ENCODE data around the gene DBT. TPM values are rescaled to one million over a fixed set of nuclear protein-coding genes. Genes with fewer than 3 reads are reported as not detected.

The DBT gene
- total and polyA plus RNA-seq, 2 of the 8 experiments (the other 6 are each of a cell fraction or from before 2014, with no cell fraction given) = 3.3 to 24.6 TPM

- H3K79me1 ChIP-seq (ENCODE audit: low read depth, low read length) = no peaks in the 10 kb centered on the region; the same call in 1 of the 2 replicates
- ChIA-PET CTCF (ENCODE audit: partially characterized antibody) (interaction anchor here (1.1 kb wide), 1 partner anchor 226 kb away, joined by 3 read pairs; no protein-coding TSS in a partner anchor), POLR2A (ENCODE audit: partially characterized antibody) (interaction anchor here (1.6 kb wide), 1 partner anchor 9 kb away, joined by 6 read pairs; the partner anchor contains the start of gene DBT)
- no peak overlapping the region for H3K23ac ChIP-seq (ENCODE audit: insufficient read length)
- H2BK15ac ChIP-seq (ENCODE audit: low read length) = no peak overlapping the region
- no peak overlapping the region for H3K4me2 ChIP-seq (ENCODE audit: insufficient read depth in 1 of 2, low read depth in 2 of 2, low read length in 2 of 2)
- H3K9me3 ChIP-seq (ENCODE audit: insufficient read depth in 2 of 2, low read depth in 1 of 2, low read length in 1 of 2) = no peaks in the 10 kb centered on the region
- no peak overlapping the region for H2BK5ac ChIP-seq (ENCODE audit: low read depth, low read length)
- no peak overlapping the region for H2AFZ ChIP-seq (ENCODE audit: low read length)
- no peak overlapping the region for H3K27ac ChIP-seq (ENCODE audit: low read depth, low read length)
- FAIRE-seq = no peak
- no peak overlapping the region for H4K8ac ChIP-seq (ENCODE audit: extremely low read depth, insufficient read depth, low read length)
- no peak overlapping the region for H3K4ac ChIP-seq (replicated peaks; ENCODE audit: insufficient read length, low read depth, low read length)
- H2AK5ac ChIP-seq (ENCODE audit: low read depth, low read length) = no peak overlapping the region
- no peak overlapping the region for H3K14ac ChIP-seq (ENCODE audit: insufficient read length)
- no peak overlapping the region for H3K4me3 ChIP-seq (ENCODE audit: extremely low read depth in 1 of 4, insufficient read depth in 2 of 4, low read depth in 3 of 4, low read length in 4 of 4)
- H3K56ac ChIP-seq (replicated peaks; ENCODE audit: insufficient read length, low read depth, low read length) = no peak overlapping the region
- no peak overlapping the region for H2BK12ac ChIP-seq (ENCODE audit: low read depth, low read length)
- DNase-seq (ENCODE audit: low read depth in 1 of 2, low spot score in 2 of 2) = no peak
- no peak overlapping the region for H3K9ac ChIP-seq (replicated peaks in 1 of 4; ENCODE audit: extremely low read depth in 1 of 4, low read depth in 3 of 4, low read length in 3 of 4)
- peaks cover 0 to 2% of the 10 kb centered on the region in 2 experiments for H4K20me1 ChIP-seq (replicated peaks in 1 of 2; ENCODE audit: control insufficient read depth in 1 of 2, insufficient read depth in 2 of 2, low read length in 2 of 2)
- no peak overlapping the region for H2BK120ac ChIP-seq (replicated peaks; ENCODE audit: low read depth, low read length)
- no peak overlapping the region for H4K91ac ChIP-seq (replicated peaks; ENCODE audit: insufficient read length, low read length)
- H3K27me3 ChIP-seq (replicated peaks in 1 of 4; ENCODE audit: control insufficient read depth in 3 of 4, extremely low read depth in 1 of 4, insufficient read depth in 3 of 4, low read length in 3 of 4) = no peaks in the 10 kb centered on the region
- H3K23me2 ChIP-seq (ENCODE audit: low read depth, low read length) = no peaks in the 10 kb centered on the region
- no peak overlapping the region for H4K5ac ChIP-seq (ENCODE audit: insufficient read length, low read depth, low read length)
- H3K18ac ChIP-seq (ENCODE audit: extremely low read depth, low read length) = no peak overlapping the region
- H3K4me1 ChIP-seq (replicated peaks in 1 of 4; ENCODE audit: control insufficient read depth in 3 of 4, insufficient read depth in 4 of 4, low read length in 3 of 4) = no peaks in the 10 kb centered on the region
- H2BK20ac ChIP-seq (ENCODE audit: low read length) = no peak overlapping the region
- H3K79me2 ChIP-seq (ENCODE audit: control insufficient read depth in 1 of 2, insufficient read depth in 2 of 2, low read length in 2 of 2) = peaks cover 0 to 24% of the 10 kb centered on the region in 2 experiments; a peak in 2 of 4 replicates
- H3K36me3 ChIP-seq (ENCODE audit: control insufficient read depth in 2 of 4, insufficient read depth in 4 of 4, low read length in 3 of 4) = peaks cover 0 to 16% (median 8%) of the 10 kb centered on the region in 4 experiments; a peak in 4 of 8 replicates
- TF ChIP-seq ZNF274 (IDR thresholded peaks at IDR 0.05; ENCODE audit: borderline replicate concordance, extremely low read depth, low read length) = no peak
- TF ChIP-seq PHF8 (conservative IDR thresholded peaks at IDR 0.05; ENCODE audit: low read depth, low read length) = no peak
- TF ChIP-seq SP2 (IDR thresholded peaks at IDR 0.05; ENCODE audit: low read length) = no peak
- TF ChIP-seq JUND (IDR thresholded peaks at IDR 0.05; ENCODE audit: low read length) = no peak
- TF ChIP-seq GTF2F1 (IDR thresholded peaks at IDR 0.05; ENCODE audit: borderline replicate concordance, low read depth, low read length) = no peak
- TF ChIP-seq FOSL1 (IDR thresholded peaks at IDR 0.05; ENCODE audit: insufficient read depth, low read depth, low read length) = no peak
- TF ChIP-seq RAD21 (IDR thresholded peaks at IDR 0.05 in 1 of 2, conservative IDR thresholded peaks at IDR 0.05 in 1 of 2; ENCODE audit: low read depth in 2 of 2, low read length in 2 of 2) = no peak
- TF ChIP-seq NANOG (IDR thresholded peaks at IDR 0.05; ENCODE audit: insufficient read depth, low read depth, low read length, poor library complexity, severe bottlenecking) = no peak
Observed at GRCh38 chr1:100239961-100240360, 9.7 kb downstream of the DBT start.

Measured in H1 (cell line).